Activated CD8-positive, alpha-beta T cell treated with anti-CD3 and anti-CD28 coated beads for 36 hours (primary cell): ENCODE measurements around the gene ZDHHC21. TPM values are rescaled to one million over a fixed set of nuclear protein-coding genes. Genes with fewer than 3 reads are reported as not detected.

Source experiments
- ATAC-seq: fragments of 200-7000 bp; cut with Tn5 transposase; one replicate; pipeline ENCODE4 v1.10.0; 2021; ENCODE audit warnings: mild to moderate bottlenecking, moderate library complexity
- CTCF ChIA-PET: fragments of 350-600 bp; sonication (Branson Sonifier 250); formaldehyde crosslinking; loops from one replicate; lab custom pipeline; 2021; ENCODE audit warnings: antibody characterized with exemption; lab: Charles Lee
- POLR2A ChIA-PET: fragments of 350-600 bp; sonication (Branson Sonifier 250); formaldehyde crosslinking; loops from one replicate; lab custom pipeline; 2021; ENCODE audit warnings: antibody characterized with exemption; lab: Charles Lee
- DNase-seq: peaks from one replicate; pipeline ENCODE4 v3.0.0-alpha.2; 2020
- H3K27ac Mint-ChIP-seq: one replicate; pipeline ENCODE4 v1.8.0; 2021; ENCODE audit warnings: mild to moderate bottlenecking, mixed read lengths
- H3K27me3 Mint-ChIP-seq: one replicate; pipeline ENCODE4 v1.8.0; 2021; ENCODE audit warnings: mixed read lengths
- H3K36me3 Mint-ChIP-seq: one replicate; pipeline ENCODE4 v1.8.0; 2021; ENCODE audit warnings: low read depth, mixed read lengths
- H3K4me1 Mint-ChIP-seq: one replicate; pipeline ENCODE4 v1.8.0; 2021; ENCODE audit warnings: low read depth, mixed read lengths
- H3K4me3 Mint-ChIP-seq: one replicate; pipeline ENCODE4 v1.8.0; 2021; ENCODE audit warnings: mild to moderate bottlenecking, moderate library complexity, mixed read lengths
- H3K9me3 Mint-ChIP-seq: one replicate; pipeline ENCODE4 v1.8.0; 2021; ENCODE audit warnings: mixed read lengths
- CTCF ChIP-seq: fragments of 200-600 bp; IDR thresholded peaks from one replicate; pipeline ENCODE4 v1.8.0; 2022; ENCODE audit warnings: antibody characterized with exemption, mild to moderate bottlenecking
- intact Hi-C: fragments of 100-400 bp; cut with micrococcal nuclease; formaldehyde crosslinking; loops from one replicate; pipeline ENCODE4 v1.10.0; 2022
- total RNA-seq, 2 experiments: library from RNA; stranded (reverse); gene quantifications; one replicate each; pipeline ENCODE4 v1.2.3, GENCODE V29; 2021

The ZDHHC21 gene
- total RNA-seq, 2 experiments from 2014 or later: 4.3 to 5.2 TPM

- ATAC-seq (no peak), DNase-seq (no peak)
- intact Hi-C loops: no loop called here
- no peak for TF ChIP-seq CTCF
- ChIA-PET CTCF (no interaction called here), POLR2A (no interaction called here)
- Mint-ChIP-seq H3K36me3 (peaks cover 20% of the 10 kb centered on the region), H3K9me3 (no peaks in the 10 kb centered on the region), H3K27me3 (no peaks in the 10 kb centered on the region), H3K4me3 (no peak overlapping the region), H3K27ac (no peak overlapping the region), H3K4me1 (peaks cover 12% of the 10 kb centered on the region)
These were observed 52.3 kb downstream of the ZDHHC21 start for GRCh38 chr9:14640967-14641366.

- intact Hi-C loops: no loop called here
- DNase-seq (no peak), ATAC-seq (no peak)
- H3K36me3 Mint-ChIP-seq: peaks cover 20% of the 10 kb centered on the region
- ChIA-PET CTCF (no interaction called here), POLR2A (no interaction called here)
- H3K9me3 Mint-ChIP-seq: no peaks in the 10 kb centered on the region
- H3K27me3 Mint-ChIP-seq: no peaks in the 10 kb centered on the region
- H3K4me3 Mint-ChIP-seq: no peak overlapping the region
- TF ChIP-seq CTCF: no peak
- no peak overlapping the region for H3K27ac Mint-ChIP-seq
- peaks cover 12% of the 10 kb centered on the region for H3K4me1 Mint-ChIP-seq
These were observed 52.9 kb downstream of the ZDHHC21 start for GRCh38 chr9:14640294-14640693.

- Mint-ChIP-seq H3K4me1 (peaks cover 3% of the 10 kb centered on the region), H3K36me3 (peaks cover 35% of the 10 kb centered on the region), H3K4me3 (no peak overlapping the region), H3K27ac (no peak overlapping the region), H3K27me3 (no peaks in the 10 kb centered on the region), H3K9me3 (peaks cover 2% of the 10 kb centered on the region)
- intact Hi-C loops: no loop called here
- DNase-seq: no peak
- CTCF ChIA-PET: no interaction called here
- no peak for TF ChIP-seq CTCF
- ATAC-seq: no peak
- POLR2A ChIA-PET: no interaction called here
These were observed 59.2 kb downstream of the ZDHHC21 start for GRCh38 chr9:14633906-14634565.

- CTCF ChIA-PET: no interaction called here
- POLR2A ChIA-PET: no interaction called here
- no peak for DNase-seq
- intact Hi-C loops: no loop called here
- peaks cover 26% of the 10 kb centered on the region for H3K36me3 Mint-ChIP-seq
- peaks cover 2% of the 10 kb centered on the region for H3K9me3 Mint-ChIP-seq
- ATAC-seq: no peak
- no peak overlapping the region for H3K4me3 Mint-ChIP-seq
- no peaks in the 10 kb centered on the region for H3K27me3 Mint-ChIP-seq
- peaks cover 3% of the 10 kb centered on the region for H3K4me1 Mint-ChIP-seq
- no peak for TF ChIP-seq CTCF
- H3K27ac Mint-ChIP-seq: no peak overlapping the region
These were observed 60.1 kb downstream of the ZDHHC21 start for GRCh38 chr9:14633148-14633547.

GRCh38 chr9:14627513-14627912, 65.7 kb downstream of the ZDHHC21 start:
- Mint-ChIP-seq H3K27me3 (no peaks in the 10 kb centered on the region), H3K4me3 (no peak overlapping the region), H3K9me3 (no peaks in the 10 kb centered on the region), H3K27ac (no peak overlapping the region), H3K4me1 (no peaks in the 10 kb centered on the region), H3K36me3 (peaks cover 13% of the 10 kb centered on the region)
- DNase-seq: no peak
- ChIA-PET CTCF (interaction anchor here (1.0 kb wide), 1 partner anchor 12 kb away, joined by 4 read pairs; no protein-coding TSS in a partner anchor), POLR2A (no interaction called here)
- intact Hi-C loops: no loop called here
- no peak for ATAC-seq
- no peak for TF ChIP-seq CTCF
